ENCODE measurements around the gene USP2. TPM values are rescaled to one million over a fixed set of nuclear protein-coding genes. Genes with fewer than 3 reads are reported as not detected.

Gene USP2
- total and polyA plus RNA-seq, 9 donors = 8.3 to 53.3 (median 37.8) TPM

GRCh38 chr11:119336744-119337469, 44.6 kb downstream of the USP2 start:
- H3K27ac ChIP-seq (ENCODE audit: low read length) = no peak overlapping the region
- H3K9me3 ChIP-seq (replicated peaks; ENCODE audit: control insufficient read depth, low read depth, low read length) = no peaks in the 10 kb centered on the region
- peak; percentile 11 for DNase-seq
- H3K4me3 ChIP-seq (ENCODE audit: low read length) = no peak overlapping the region
- H3K27me3 ChIP-seq (ENCODE audit: control insufficient read depth, insufficient read depth, low read length) = peaks cover 6% of the 10 kb centered on the region
- WGBS (ENCODE audit: insufficient coverage) = 85% methylated on average over 5 of the region's 9 CpGs
- H3K4me1 ChIP-seq (ENCODE audit: control insufficient read depth, insufficient read depth, low read length) = peaks cover 55% of the 10 kb centered on the region
- peaks cover 11% of the 10 kb centered on the region for H3K36me3 ChIP-seq (ENCODE audit: control insufficient read depth, insufficient read depth, low read length)

- peaks cover 2% of the 10 kb centered on the region for H3K27me3 ChIP-seq (ENCODE audit: control insufficient read depth, insufficient read depth, low read length)
- H3K4me1 ChIP-seq (ENCODE audit: control insufficient read depth, insufficient read depth, low read length) = peaks cover 46% of the 10 kb centered on the region
- H3K4me3 ChIP-seq (ENCODE audit: low read length) = no peak overlapping the region
- no peak overlapping the region for H3K27ac ChIP-seq (ENCODE audit: low read length)
- no peaks in the 10 kb centered on the region for H3K9me3 ChIP-seq (replicated peaks; ENCODE audit: control insufficient read depth, low read depth, low read length)
- DNase-seq = peak; percentile 20
- 89% methylated on average over 26 of the region's 30 CpGs for whole genome bisulfite sequencing (ENCODE audit: insufficient coverage)
- H3K36me3 ChIP-seq (ENCODE audit: control insufficient read depth, insufficient read depth, low read length) = peaks cover 11% of the 10 kb centered on the region
These were observed 45.6 kb downstream of the USP2 start for GRCh38 chr11:119335655-119336543.

GRCh38 chr11:119335091-119335654, 46.3 kb downstream of the USP2 start:
- 61% methylated on average over 14 of the region's 15 CpGs for WGBS (ENCODE audit: insufficient coverage)
- Histone ChIP-seq H3K27ac (ENCODE audit: low read length) (peak overlapping the region; percentile 89), H3K9me3 (replicated peaks; ENCODE audit: control insufficient read depth, low read depth, low read length) (no peaks in the 10 kb centered on the region), H3K27me3 (ENCODE audit: control insufficient read depth, insufficient read depth, low read length) (peaks cover under 1% of the 10 kb centered on the region), H3K36me3 (ENCODE audit: control insufficient read depth, insufficient read depth, low read length) (peaks cover 11% of the 10 kb centered on the region), H3K4me1 (ENCODE audit: control insufficient read depth, insufficient read depth, low read length) (peaks cover 39% of the 10 kb centered on the region), H3K4me3 (ENCODE audit: low read length) (peak overlapping the region; percentile 88)
- no peak for DNase-seq

- H3K27me3 ChIP-seq (ENCODE audit: control insufficient read depth, insufficient read depth, low read length) = no peaks in the 10 kb centered on the region
- peak; percentile 100 for DNase-seq
- peak within 1 kb of the TSS; percentile 88 for H3K4me3 ChIP-seq (ENCODE audit: low read length)
- H3K9me3 ChIP-seq (replicated peaks; ENCODE audit: control insufficient read depth, low read depth, low read length) = no peaks in the 10 kb centered on the region
- peaks cover 35% of the 10 kb centered on the region for H3K4me1 ChIP-seq (ENCODE audit: control insufficient read depth, insufficient read depth, low read length)
- under 1% methylated on average over 48 of the region's 54 CpGs for WGBS (ENCODE audit: insufficient coverage)
- peak within 1 kb of the TSS; percentile 89 for H3K27ac ChIP-seq (ENCODE audit: low read length)
- peaks cover 11% of the 10 kb centered on the region for H3K36me3 ChIP-seq (ENCODE audit: control insufficient read depth, insufficient read depth, low read length)
These were observed 47.1 kb downstream of the USP2 start, which contains the start of gene RNF26 for GRCh38 chr11:119334174-119334930. TSS of gene RNF26 (plus strand) at chr11:119334527. CDS start at chr11:119335123, 596 bp downstream.

DNA sequence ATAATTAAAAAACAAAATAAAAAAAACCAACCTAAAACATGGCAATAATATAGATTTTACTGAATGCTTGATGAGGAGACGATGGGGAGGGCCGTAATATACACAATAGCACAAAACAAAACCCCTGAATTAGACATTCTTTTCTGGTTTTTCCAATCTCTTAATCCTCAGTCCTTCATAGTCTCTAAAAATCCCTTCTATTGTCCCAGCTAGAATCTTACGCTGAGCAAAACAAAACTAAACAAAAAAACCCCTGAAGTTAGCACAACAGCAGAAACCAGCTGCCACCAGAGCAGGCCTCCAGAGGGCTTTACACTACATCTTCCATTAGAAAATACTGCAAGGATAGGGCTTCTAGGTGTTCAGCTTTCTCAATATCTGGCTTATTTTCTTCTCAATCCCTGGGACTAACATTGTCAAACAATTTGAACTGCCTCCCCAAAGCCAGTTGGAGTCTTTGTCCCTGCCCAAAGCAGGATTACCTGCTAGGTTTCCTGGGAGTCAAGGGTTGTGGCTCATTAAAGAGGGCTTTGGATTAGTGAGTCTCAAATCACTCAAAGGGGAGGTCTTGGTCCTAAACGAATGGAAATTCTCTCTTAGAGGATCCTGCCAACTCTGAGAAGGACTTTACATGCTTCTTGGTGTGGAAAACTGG, 49.3 kb downstream of the USP2 start:
- no peak for DNase-seq
- Histone ChIP-seq H3K36me3 (ENCODE audit: control insufficient read depth, insufficient read depth, low read length) (peaks cover 11% of the 10 kb centered on the region), H3K9me3 (replicated peaks; ENCODE audit: control insufficient read depth, low read depth, low read length) (no peaks in the 10 kb centered on the region), H3K4me1 (ENCODE audit: control insufficient read depth, insufficient read depth, low read length) (peaks cover 14% of the 10 kb centered on the region), H3K27me3 (ENCODE audit: control insufficient read depth, insufficient read depth, low read length) (no peaks in the 10 kb centered on the region), H3K4me3 (ENCODE audit: low read length) (no peak overlapping the region), H3K27ac (ENCODE audit: low read length) (no peak overlapping the region)
- 20% methylated on average over 1 of the region's 4 CpGs for WGBS (ENCODE audit: insufficient coverage)

- Histone ChIP-seq H3K4me3 (ENCODE audit: low read length) (no peak overlapping the region), H3K9me3 (replicated peaks; ENCODE audit: control insufficient read depth, low read depth, low read length) (no peaks in the 10 kb centered on the region), H3K4me1 (ENCODE audit: control insufficient read depth, insufficient read depth, low read length) (peaks cover 6% of the 10 kb centered on the region), H3K36me3 (ENCODE audit: control insufficient read depth, insufficient read depth, low read length) (no peaks in the 10 kb centered on the region), H3K27me3 (ENCODE audit: control insufficient read depth, insufficient read depth, low read length) (no peaks in the 10 kb centered on the region), H3K27ac (ENCODE audit: low read length) (no peak overlapping the region)
- whole genome bisulfite sequencing (ENCODE audit: insufficient coverage) = 53% methylated on average over 1 of the region's 1 CpG
- no peak for DNase-seq
These were observed 51.3 kb downstream of the USP2 start for GRCh38 chr11:119330237-119330636.

GRCh38 chr11:119329320-119329719, 52.2 kb downstream of the USP2 start:
- no CpG with 5 or more reads among the region's 2 CpGs for WGBS (ENCODE audit: insufficient coverage)
- H3K27ac ChIP-seq (ENCODE audit: low read length) = no peak overlapping the region
- H3K9me3 ChIP-seq (replicated peaks; ENCODE audit: control insufficient read depth, low read depth, low read length) = no peaks in the 10 kb centered on the region
- no peak overlapping the region for H3K4me3 ChIP-seq (ENCODE audit: low read length)
- H3K27me3 ChIP-seq (ENCODE audit: control insufficient read depth, insufficient read depth, low read length) = no peaks in the 10 kb centered on the region
- no peak for DNase-seq
- H3K4me1 ChIP-seq (ENCODE audit: control insufficient read depth, insufficient read depth, low read length) = no peaks in the 10 kb centered on the region
- H3K36me3 ChIP-seq (ENCODE audit: control insufficient read depth, insufficient read depth, low read length) = no peaks in the 10 kb centered on the region

GRCh38 chr11:119324189-119324588, 57.3 kb downstream of the USP2 start:
- Histone ChIP-seq H3K27ac (ENCODE audit: low read length) (no peak overlapping the region), H3K36me3 (ENCODE audit: control insufficient read depth, insufficient read depth, low read length) (no peaks in the 10 kb centered on the region), H3K9me3 (replicated peaks; ENCODE audit: control insufficient read depth, low read depth, low read length) (no peaks in the 10 kb centered on the region), H3K27me3 (ENCODE audit: control insufficient read depth, insufficient read depth, low read length) (peaks cover 4% of the 10 kb centered on the region), H3K4me1 (ENCODE audit: control insufficient read depth, insufficient read depth, low read length) (peaks cover 27% of the 10 kb centered on the region), H3K4me3 (ENCODE audit: low read length) (no peak overlapping the region)
- DNase-seq = no peak
- 36% methylated on average over 4 of the region's 4 CpGs for WGBS (ENCODE audit: insufficient coverage)

DNA sequence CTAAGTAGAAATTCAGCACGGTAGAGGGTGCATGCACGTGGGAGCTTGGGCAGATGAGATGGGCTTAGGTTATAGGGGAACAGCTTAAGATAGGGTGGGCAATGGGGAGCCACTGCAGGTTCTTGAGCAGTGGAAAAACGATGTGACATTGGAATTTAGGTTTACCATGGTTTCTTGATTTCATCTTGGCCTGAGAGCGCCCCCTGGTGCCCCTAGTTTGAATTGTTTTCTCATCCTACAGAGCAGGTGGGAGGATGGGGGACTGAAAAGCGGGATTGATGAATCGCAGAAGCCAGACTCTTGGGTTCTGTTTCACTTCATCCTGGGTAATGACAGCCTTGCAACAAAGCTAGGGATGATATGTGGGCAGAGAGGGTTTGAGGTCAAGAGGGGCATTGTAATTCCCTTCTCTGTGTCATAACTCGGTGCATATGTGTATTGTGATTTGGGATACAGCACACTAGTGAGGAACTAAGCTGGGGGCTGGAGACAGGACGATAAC, 57.9 kb downstream of the USP2 start:
- Histone ChIP-seq H3K27ac (ENCODE audit: low read length) (no peak overlapping the region), H3K36me3 (ENCODE audit: control insufficient read depth, insufficient read depth, low read length) (no peaks in the 10 kb centered on the region), H3K4me3 (ENCODE audit: low read length) (no peak overlapping the region), H3K9me3 (replicated peaks; ENCODE audit: control insufficient read depth, low read depth, low read length) (no peaks in the 10 kb centered on the region), H3K27me3 (ENCODE audit: control insufficient read depth, insufficient read depth, low read length) (peaks cover 4% of the 10 kb centered on the region), H3K4me1 (ENCODE audit: control insufficient read depth, insufficient read depth, low read length) (peaks cover 33% of the 10 kb centered on the region)
- DNase-seq = peak; percentile 79
- WGBS (ENCODE audit: insufficient coverage) = 17% methylated on average over 7 of the region's 8 CpGs
